Measurements from ENCODE around the gene BOLL.

GRCh38 chr2:197827618-197828017, 42.5 kb upstream of the BOLL start:
- no peak for TF ChIP-seq CTCF (conservative IDR thresholded peaks at IDR 0.05)
- TF ChIP-seq EZH2 (IDR thresholded peaks at IDR 0.05; ENCODE audit: low read depth), result no peak

Data from PC-9 (cell line).